ENCODE measurements around the gene CDH26.
"Not testable (repeated sequence)": the region's sequence is repeated elsewhere in the genome, so short reads cannot be mapped to it uniquely, and the experiment has no call there.

CDH26 gene

DNA sequence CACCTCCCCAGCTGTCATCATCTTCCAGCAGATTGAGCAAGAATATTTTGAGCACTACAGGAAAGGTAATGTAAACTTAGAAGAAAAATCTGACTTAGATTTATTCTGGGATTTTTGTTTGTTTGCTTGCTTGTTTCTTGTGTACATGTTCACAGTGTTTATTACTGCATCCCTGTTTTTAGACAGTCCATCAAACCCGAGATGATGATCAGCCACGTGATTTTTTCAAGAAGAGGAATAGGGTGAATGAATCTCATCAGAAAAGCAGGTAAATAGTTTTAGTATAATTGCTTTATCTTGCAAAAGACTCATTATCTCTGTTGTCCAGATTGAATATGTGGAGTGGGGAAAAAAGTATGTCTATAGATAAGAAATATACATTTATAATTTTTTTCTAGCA is 16.0 kb upstream of the CDH26 start:
- no peaks in the 10 kb centered on the region for H3K9me3 ChIP-seq (ENCODE audit: control insufficient read depth in 1 of 2, low read length in 2 of 2)
- H3K4me3 ChIP-seq (ENCODE audit: low read depth in 1 of 2, low read length in 2 of 2): no peak overlapping the region
- H3K36me3 ChIP-seq (ENCODE audit: control insufficient read depth in 1 of 2, insufficient read depth in 2 of 2, low read length in 2 of 2): peaks cover 11 to 26% of the 10 kb centered on the region in 2 donors
- no peak overlapping the region for H3K27ac ChIP-seq (ENCODE audit: low read length)
- peaks cover 20 to 39% of the 10 kb centered on the region in 2 donors for H3K4me1 ChIP-seq (ENCODE audit: control insufficient read depth in 1 of 2, insufficient read depth in 2 of 2, low read length in 2 of 2)
- no peaks in the 10 kb centered on the region for H3K27me3 ChIP-seq (ENCODE audit: low read depth, low read length)

DNA sequence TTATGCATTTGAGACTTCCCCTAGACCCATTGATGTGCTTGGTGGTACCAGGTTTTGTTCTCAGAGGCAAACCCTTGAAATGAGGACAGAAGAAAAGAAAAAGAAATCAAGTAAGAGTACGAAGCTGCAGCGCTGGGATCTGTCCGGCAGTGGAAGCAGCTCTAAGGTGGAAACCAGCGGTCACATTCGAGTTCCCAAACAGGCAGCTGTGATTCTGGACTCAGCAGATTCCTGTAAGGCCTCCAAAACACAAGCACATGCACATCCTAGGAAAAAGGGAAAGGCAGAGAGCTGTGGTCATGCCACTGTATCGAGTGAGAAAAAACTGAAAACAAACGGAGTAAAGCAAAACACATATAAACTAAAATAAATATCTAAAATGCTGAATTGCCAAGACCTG is 13.5 kb upstream of the CDH26 start:
- H3K36me3 ChIP-seq (ENCODE audit: control insufficient read depth in 1 of 2, insufficient read depth in 2 of 2, low read length in 2 of 2): peaks cover 11 to 26% of the 10 kb centered on the region in 2 donors
- H3K9me3 ChIP-seq (ENCODE audit: control insufficient read depth in 1 of 2, low read length in 2 of 2): no peaks in the 10 kb centered on the region
- no peak overlapping the region for H3K27ac ChIP-seq (ENCODE audit: low read length)
- peaks cover 9 to 28% of the 10 kb centered on the region in 2 donors for H3K4me1 ChIP-seq (ENCODE audit: control insufficient read depth in 1 of 2, insufficient read depth in 2 of 2, low read length in 2 of 2)
- H3K4me3 ChIP-seq (ENCODE audit: low read depth in 1 of 2, low read length in 2 of 2): no peak overlapping the region
- H3K27me3 ChIP-seq (ENCODE audit: low read depth, low read length): no peaks in the 10 kb centered on the region

DNA sequence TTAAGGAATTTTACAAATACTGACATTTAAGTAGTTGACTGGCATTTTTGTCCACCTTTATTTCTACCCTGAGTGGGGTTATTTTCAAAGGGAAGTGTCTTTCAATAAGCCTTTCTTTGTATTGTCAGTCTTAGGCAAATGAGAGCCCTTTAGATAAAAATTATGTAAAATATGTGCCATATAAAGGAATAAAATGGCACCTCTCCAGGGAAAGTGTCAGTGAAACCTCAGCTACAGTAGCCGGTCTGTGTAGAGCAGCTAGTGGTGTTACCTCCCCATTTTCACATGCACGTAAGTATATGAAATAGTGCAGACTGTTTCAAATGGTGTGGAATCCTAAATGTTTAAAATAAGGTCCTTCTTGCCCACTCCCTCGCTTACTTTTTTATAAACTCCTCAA is 13.0 kb upstream of the CDH26 start:
- Histone ChIP-seq H3K36me3 (ENCODE audit: control insufficient read depth in 1 of 2, insufficient read depth in 2 of 2, low read length in 2 of 2) (peaks cover 11 to 26% of the 10 kb centered on the region in 2 donors), H3K27ac (ENCODE audit: low read length) (no peak overlapping the region), H3K4me1 (ENCODE audit: control insufficient read depth in 1 of 2, insufficient read depth in 2 of 2, low read length in 2 of 2) (peaks cover 9 to 30% of the 10 kb centered on the region in 2 donors)

DNA sequence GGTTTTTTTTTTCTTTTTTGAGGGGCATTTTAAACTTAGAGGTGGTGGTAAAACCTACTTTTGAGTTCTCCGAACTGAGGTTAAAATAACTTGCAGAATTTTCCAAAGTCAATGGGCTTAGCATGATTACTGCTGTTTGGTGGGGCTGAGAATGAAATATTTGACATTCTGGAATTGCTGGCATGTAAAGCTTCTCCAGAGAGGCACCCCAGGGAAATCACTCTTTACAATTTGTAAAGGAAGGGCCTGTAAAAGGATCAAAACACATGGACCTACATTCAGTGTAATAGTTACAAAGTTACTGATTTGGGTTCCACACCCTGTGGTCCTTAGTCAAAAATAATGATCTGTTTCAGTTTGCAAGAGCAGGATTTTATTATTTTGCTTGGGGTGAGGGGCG is 12.5 kb upstream of the CDH26 start:
- Histone ChIP-seq H3K9me3 (ENCODE audit: control insufficient read depth in 1 of 2, low read length in 2 of 2) (no peaks in the 10 kb centered on the region), H3K27me3 (ENCODE audit: low read depth, low read length) (no peaks in the 10 kb centered on the region), H3K4me3 (ENCODE audit: low read depth in 1 of 2, low read length in 2 of 2) (no peak overlapping the region), H3K27ac (ENCODE audit: low read length) (no peak overlapping the region), H3K36me3 (ENCODE audit: control insufficient read depth in 1 of 2, insufficient read depth in 2 of 2, low read length in 2 of 2) (peaks cover 11 to 26% of the 10 kb centered on the region in 2 donors), H3K4me1 (ENCODE audit: control insufficient read depth in 1 of 2, insufficient read depth in 2 of 2, low read length in 2 of 2) (peaks cover 9 to 30% of the 10 kb centered on the region in 2 donors)

More for the DNA sequence above, 13.0 kb upstream of the CDH26 start:
- Histone ChIP-seq H3K27me3 (ENCODE audit: low read depth, low read length) (no peaks in the 10 kb centered on the region), H3K4me3 (ENCODE audit: low read depth in 1 of 2, low read length in 2 of 2) (no peak overlapping the region), H3K9me3 (ENCODE audit: control insufficient read depth in 1 of 2, low read length in 2 of 2) (no peaks in the 10 kb centered on the region)

DNA sequence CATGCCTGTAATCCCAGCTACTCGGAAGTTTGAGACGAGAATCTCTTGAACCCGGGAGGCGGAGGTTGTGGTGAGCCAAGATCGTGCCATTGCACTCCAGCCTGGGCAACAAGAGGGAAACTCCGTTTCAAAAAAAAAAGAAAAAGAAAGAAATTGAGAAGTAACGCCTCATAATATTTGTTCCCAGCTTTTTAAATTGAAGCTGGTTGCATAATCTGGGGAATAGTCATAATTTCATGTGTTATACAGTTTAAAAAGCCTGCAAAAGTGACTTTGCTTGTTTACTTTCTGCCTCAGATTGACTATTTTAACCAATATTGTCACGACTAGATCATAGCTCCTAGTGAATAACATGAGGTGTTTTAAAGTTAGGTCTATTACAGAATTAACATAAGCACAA is 10.8 kb upstream of the CDH26 start:
- no peak overlapping the region for H3K27ac ChIP-seq (ENCODE audit: low read length)
- H3K4me1 ChIP-seq (ENCODE audit: control insufficient read depth in 1 of 2, insufficient read depth in 2 of 2, low read length in 2 of 2): peaks cover 0 to 18% of the 10 kb centered on the region in 2 donors

DNA sequence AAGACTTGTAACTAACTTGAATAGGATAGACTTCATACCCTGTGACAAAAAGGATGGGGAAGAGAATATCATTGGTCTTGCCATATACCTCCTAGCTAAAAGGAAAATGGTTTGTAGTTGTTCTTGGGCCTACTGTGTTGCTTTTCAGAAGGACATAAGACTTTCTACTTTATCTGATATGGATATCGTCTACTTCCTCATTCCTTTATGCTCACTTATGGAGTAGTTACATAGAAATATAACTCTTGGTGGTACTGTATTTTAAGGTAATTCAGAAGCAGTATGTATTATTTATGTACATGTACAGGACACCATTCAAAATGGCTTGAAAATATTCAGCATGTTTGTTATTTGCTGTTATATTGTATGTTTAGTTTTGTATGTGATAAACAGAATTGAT is 10.0 kb upstream of the CDH26 start:
- Histone ChIP-seq H3K27ac (ENCODE audit: low read length) (no peak overlapping the region), H3K27me3 (ENCODE audit: low read depth, low read length) (no peaks in the 10 kb centered on the region), H3K4me1 (ENCODE audit: control insufficient read depth in 1 of 2, insufficient read depth in 2 of 2, low read length in 2 of 2) (peaks cover 0 to 18% of the 10 kb centered on the region in 2 donors), H3K36me3 (ENCODE audit: control insufficient read depth in 1 of 2, insufficient read depth in 2 of 2, low read length in 2 of 2) (peaks cover 11 to 20% of the 10 kb centered on the region in 2 donors), H3K4me3 (ENCODE audit: low read depth in 1 of 2, low read length in 2 of 2) (no peak overlapping the region), H3K9me3 (ENCODE audit: control insufficient read depth in 1 of 2, low read length in 2 of 2) (no peaks in the 10 kb centered on the region)

More for the DNA sequence above, 10.8 kb upstream of the CDH26 start:
- H3K36me3 ChIP-seq (ENCODE audit: control insufficient read depth in 1 of 2, insufficient read depth in 2 of 2, low read length in 2 of 2): peaks cover 11 to 26% of the 10 kb centered on the region in 2 donors
- H3K27me3 ChIP-seq (ENCODE audit: low read depth, low read length): no peaks in the 10 kb centered on the region
- H3K4me3 ChIP-seq (ENCODE audit: low read depth in 1 of 2, low read length in 2 of 2): no peak overlapping the region
- no peaks in the 10 kb centered on the region for H3K9me3 ChIP-seq (ENCODE audit: control insufficient read depth in 1 of 2, low read length in 2 of 2)

DNA sequence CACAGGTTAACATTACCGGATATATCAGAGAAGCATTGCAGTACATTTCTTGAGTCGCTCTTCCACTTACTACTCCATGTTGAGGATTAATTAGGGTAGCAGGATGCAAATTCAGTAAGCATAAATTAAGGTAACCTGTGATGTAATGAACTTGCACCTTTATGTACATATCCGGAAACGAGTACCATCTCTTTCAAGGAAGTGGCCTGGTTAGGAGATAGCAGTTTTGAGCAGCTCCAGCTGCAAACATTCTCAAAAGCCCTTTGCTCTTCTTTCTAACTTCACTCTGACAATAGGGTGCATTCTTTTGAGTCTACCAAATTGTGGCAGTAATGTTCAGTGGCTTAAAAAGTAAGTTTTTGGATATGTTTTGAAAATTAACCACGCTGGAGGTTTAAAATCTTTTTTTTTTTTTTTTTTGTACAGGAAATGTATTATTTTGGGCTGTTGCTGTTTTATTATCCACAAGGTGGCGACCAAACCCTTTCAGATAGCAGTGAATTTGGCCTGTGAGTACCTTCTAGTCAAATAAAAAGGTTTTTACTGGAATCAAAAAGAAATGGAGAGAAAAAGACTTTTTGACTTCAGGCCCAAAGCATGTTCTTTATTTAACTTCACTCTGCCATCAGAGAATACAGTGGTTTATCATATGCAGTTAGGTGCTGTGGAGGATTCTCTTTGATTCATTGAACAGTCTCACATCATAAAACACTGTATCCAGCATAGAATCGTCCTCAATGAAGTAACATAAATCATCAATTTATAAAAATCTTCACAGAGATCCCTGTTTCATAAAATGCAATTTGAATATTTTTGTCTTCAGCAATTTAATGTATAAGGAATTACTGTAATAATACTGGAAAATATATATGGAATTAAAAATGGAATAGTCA is 9.1 kb upstream of the CDH26 start:
- Histone ChIP-seq H3K36me3 (ENCODE audit: control insufficient read depth in 1 of 2, insufficient read depth in 2 of 2, low read length in 2 of 2) (peaks cover 8 to 14% of the 10 kb centered on the region in 2 donors), H3K27ac (ENCODE audit: low read length) (no peak overlapping the region), H3K9me3 (ENCODE audit: control insufficient read depth in 1 of 2, low read length in 2 of 2) (no peaks in the 10 kb centered on the region), H3K4me1 (ENCODE audit: control insufficient read depth in 1 of 2, insufficient read depth in 2 of 2, low read length in 2 of 2) (peaks cover 0 to 18% of the 10 kb centered on the region in 2 donors), H3K4me3 (ENCODE audit: low read depth in 1 of 2, low read length in 2 of 2) (no peak overlapping the region), H3K27me3 (ENCODE audit: low read depth, low read length) (no peaks in the 10 kb centered on the region)

DNA sequence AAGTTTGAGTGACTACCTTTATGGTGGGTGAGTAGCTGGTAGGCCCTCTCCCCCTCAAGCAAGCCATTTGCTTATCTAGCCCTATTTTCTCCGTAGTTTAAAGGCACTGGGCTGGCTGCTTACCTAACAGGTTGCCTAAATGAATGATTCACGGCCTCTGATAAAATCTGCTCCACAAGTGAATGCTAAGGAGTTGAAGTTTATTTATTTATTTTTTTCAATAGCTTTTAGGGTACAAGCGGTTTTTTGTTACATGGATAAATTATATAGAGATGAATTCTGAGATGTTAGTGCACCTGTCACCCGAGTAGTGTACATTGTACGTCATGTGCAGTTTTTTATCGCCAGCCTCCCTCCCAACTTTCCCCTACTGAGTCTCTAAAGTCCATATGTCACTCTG is 8.3 kb upstream of the CDH26 start:
- Histone ChIP-seq H3K4me3 (ENCODE audit: low read depth in 1 of 2, low read length in 2 of 2) (no peak overlapping the region), H3K27ac (ENCODE audit: low read length) (no peak overlapping the region), H3K27me3 (ENCODE audit: low read depth, low read length) (no peaks in the 10 kb centered on the region), H3K9me3 (ENCODE audit: control insufficient read depth in 1 of 2, low read length in 2 of 2) (no peaks in the 10 kb centered on the region), H3K36me3 (ENCODE audit: control insufficient read depth in 1 of 2, insufficient read depth in 2 of 2, low read length in 2 of 2) (peaks cover 0 to 5% of the 10 kb centered on the region in 2 donors), H3K4me1 (ENCODE audit: control insufficient read depth in 1 of 2, insufficient read depth in 2 of 2, low read length in 2 of 2) (peaks cover 0 to 18% of the 10 kb centered on the region in 2 donors)

DNA sequence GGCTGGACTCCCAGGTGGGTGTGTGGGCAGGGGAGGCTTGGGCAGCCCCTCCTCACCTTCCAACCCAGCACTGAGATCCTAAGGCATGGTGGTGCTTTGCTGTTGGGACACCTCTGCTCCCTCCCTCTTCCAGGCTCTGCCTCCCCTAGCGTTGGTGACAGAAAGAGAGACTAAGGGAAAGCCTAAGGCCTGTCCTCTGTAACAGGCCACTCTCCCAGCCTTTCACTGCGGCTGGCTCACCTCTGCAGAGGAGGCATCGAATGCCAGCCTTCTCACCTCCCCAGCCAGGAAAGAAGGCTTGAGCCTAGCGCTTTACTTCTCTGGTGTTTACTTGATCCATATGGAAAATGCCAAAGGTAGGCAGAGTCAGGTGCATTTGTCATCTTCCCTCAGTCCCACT is 3.5 kb upstream of the CDH26 start:
- H3K9me3 ChIP-seq (ENCODE audit: control insufficient read depth in 1 of 2, low read length in 2 of 2): no peaks in the 10 kb centered on the region
- no peak overlapping the region for H3K27ac ChIP-seq (ENCODE audit: low read length)
- peaks cover 0 to 2% of the 10 kb centered on the region in 2 donors for H3K4me1 ChIP-seq (ENCODE audit: control insufficient read depth in 1 of 2, insufficient read depth in 2 of 2, low read length in 2 of 2)
- H3K27me3 ChIP-seq (ENCODE audit: low read depth, low read length): no peaks in the 10 kb centered on the region
- H3K4me3 ChIP-seq (ENCODE audit: low read depth in 1 of 2, low read length in 2 of 2): no peak overlapping the region
- H3K36me3 ChIP-seq (ENCODE audit: control insufficient read depth in 1 of 2, insufficient read depth in 2 of 2, low read length in 2 of 2): no peaks in the 10 kb centered on the region

DNA sequence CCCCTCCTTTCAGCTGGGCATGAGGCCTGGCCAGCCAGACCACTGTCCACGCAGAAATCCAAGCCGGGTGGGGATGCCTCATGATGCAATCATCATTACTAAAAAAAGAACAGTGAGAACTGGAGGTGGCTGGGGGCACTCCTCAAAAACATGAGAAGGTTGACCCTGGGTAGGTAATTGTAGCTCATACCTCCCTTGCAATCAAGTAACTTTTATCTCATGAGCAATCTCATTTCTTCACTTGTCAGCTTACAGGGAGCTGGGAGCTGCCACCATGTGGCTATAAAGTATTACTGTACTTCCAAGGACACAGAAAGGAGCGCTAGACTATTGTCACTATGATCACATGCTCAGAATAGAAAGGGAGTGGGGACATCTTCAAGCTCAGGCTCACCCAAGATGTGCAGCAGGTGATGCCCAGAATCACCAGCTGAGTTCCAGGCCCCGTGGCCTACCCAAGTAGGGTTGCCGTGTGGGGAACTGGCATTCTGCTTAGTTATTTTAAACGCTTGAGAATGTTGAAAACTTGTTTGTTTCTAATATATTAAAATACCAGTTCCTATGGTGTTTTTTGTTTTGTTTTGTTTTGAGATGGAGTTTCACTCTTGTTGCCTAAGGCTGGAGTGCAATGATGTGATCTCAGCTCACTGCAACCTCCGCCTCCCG is 3.0 kb upstream of the CDH26 start:
- H3K4me3 ChIP-seq (ENCODE audit: low read depth in 1 of 2, low read length in 2 of 2): no peak overlapping the region
- no peaks in the 10 kb centered on the region for H3K36me3 ChIP-seq (ENCODE audit: control insufficient read depth in 1 of 2, insufficient read depth in 2 of 2, low read length in 2 of 2)
- H3K9me3 ChIP-seq (ENCODE audit: control insufficient read depth in 1 of 2, low read length in 2 of 2): no peaks in the 10 kb centered on the region
- H3K4me1 ChIP-seq (ENCODE audit: control insufficient read depth in 1 of 2, insufficient read depth in 2 of 2, low read length in 2 of 2): no peaks in the 10 kb centered on the region
- no peak overlapping the region for H3K27ac ChIP-seq (ENCODE audit: low read length)
- no peaks in the 10 kb centered on the region for H3K27me3 ChIP-seq (ENCODE audit: low read depth, low read length)

DNA sequence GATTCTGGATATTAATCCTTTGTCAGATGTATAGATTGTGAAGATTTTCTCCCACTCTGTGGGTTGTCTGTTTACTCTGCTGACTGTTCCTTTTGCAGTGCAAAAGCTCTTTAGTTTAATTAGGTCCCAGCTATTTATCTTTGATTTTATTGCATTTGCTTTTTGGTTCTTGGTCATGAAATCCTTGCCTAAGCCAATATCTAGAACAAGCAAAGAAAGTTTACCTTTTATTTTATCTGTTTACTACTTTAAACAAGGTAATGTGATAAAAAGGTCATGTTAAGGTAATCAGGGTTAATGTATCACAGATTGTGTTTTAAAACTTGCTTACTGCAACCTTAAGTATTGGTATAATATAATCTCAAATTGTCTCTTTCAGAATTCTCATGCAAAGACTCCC is 655 bp upstream of the CDH26 start:
- not testable (repeated sequence) for H3K4me3 ChIP-seq (ENCODE audit: low read depth in 1 of 2, low read length in 2 of 2); H3K27ac ChIP-seq (ENCODE audit: low read length); H3K9me3 ChIP-seq (ENCODE audit: control insufficient read depth in 1 of 2, low read length in 2 of 2); H3K4me1 ChIP-seq (ENCODE audit: control insufficient read depth in 1 of 2, insufficient read depth in 2 of 2, low read length in 2 of 2); H3K36me3 ChIP-seq (ENCODE audit: control insufficient read depth in 1 of 2, insufficient read depth in 2 of 2, low read length in 2 of 2); H3K27me3 ChIP-seq (ENCODE audit: low read depth, low read length)

Measured in muscle layer of duodenum (tissue), 2 donors.